Epithelial cell of esophagus (primary cell): Measurements from ENCODE around the gene RBM44.
"Not testable (repeated sequence)": the region's sequence is repeated elsewhere in the genome, so short reads cannot be mapped to it uniquely, and the experiment has no call there.

Source experiments
- DNase-seq: peaks from one replicate; pipeline ENCODE4 v3.0.0; 2010; ENCODE audit warnings: low read depth
- H3K4me3 ChIP-seq: 2 replicates; pipeline ENCODE4 v1.5.1; 2011; ENCODE audit warnings: mild to moderate bottlenecking, low read length, control low read depth
- CTCF ChIP-seq: IDR thresholded peaks from 2 replicates; pipeline ENCODE4 v1.5.1; 2011; ENCODE audit warnings: low read depth, mild to moderate bottlenecking, low read length, control low read depth, inconsistent platforms; ENCODE audit not compliant: insufficient read depth; ENCODE audit errors: missing control alignments

The RBM44 gene

GRCh38 chr2:237866101-237866621 lies 67.6 kb downstream of the RBM44 start:
- DNase-seq = peak; percentile 20
- no peak for TF ChIP-seq CTCF
- no peak overlapping the region for H3K4me3 ChIP-seq

- no peak for DNase-seq
- H3K4me3 ChIP-seq = no peak overlapping the region
- TF ChIP-seq CTCF = no peak
Observed at GRCh38 chr2:237867465-237867864, 68.9 kb downstream of the RBM44 start.

- not testable (repeated sequence) for DNase-seq
Observed at GRCh38 chr2:237868074-237868473, 69.5 kb downstream of the RBM44 start.

GRCh38 chr2:237868631-237869342 lies 70.2 kb downstream of the RBM44 start:
- no peak for TF ChIP-seq CTCF
- H3K4me3 ChIP-seq = no peak overlapping the region
- DNase-seq = peak; percentile 24

More at GRCh38 chr2:237868074-237868473, 69.5 kb downstream of the RBM44 start:
- not testable (repeated sequence) for H3K4me3 ChIP-seq

GRCh38 chr2:237869343-237870102 lies 70.9 kb downstream of the RBM44 start:
- H3K4me3 ChIP-seq = no peak overlapping the region
- no peak for TF ChIP-seq CTCF
- no peak for DNase-seq

- no peak overlapping the region for H3K4me3 ChIP-seq
- TF ChIP-seq CTCF = no peak
- DNase-seq = no peak
Observed at GRCh38 chr2:237870126-237870525, 71.5 kb downstream of the RBM44 start.
